RKO (cell line): Measurements from ENCODE around the gene PLXNA4.

Source experiments
- DNase-seq: peaks from one replicate; pipeline ENCODE4 v3.0.0-alpha.2; 2016; ENCODE audit warnings: low spot score

The PLXNA4 gene

DNA sequence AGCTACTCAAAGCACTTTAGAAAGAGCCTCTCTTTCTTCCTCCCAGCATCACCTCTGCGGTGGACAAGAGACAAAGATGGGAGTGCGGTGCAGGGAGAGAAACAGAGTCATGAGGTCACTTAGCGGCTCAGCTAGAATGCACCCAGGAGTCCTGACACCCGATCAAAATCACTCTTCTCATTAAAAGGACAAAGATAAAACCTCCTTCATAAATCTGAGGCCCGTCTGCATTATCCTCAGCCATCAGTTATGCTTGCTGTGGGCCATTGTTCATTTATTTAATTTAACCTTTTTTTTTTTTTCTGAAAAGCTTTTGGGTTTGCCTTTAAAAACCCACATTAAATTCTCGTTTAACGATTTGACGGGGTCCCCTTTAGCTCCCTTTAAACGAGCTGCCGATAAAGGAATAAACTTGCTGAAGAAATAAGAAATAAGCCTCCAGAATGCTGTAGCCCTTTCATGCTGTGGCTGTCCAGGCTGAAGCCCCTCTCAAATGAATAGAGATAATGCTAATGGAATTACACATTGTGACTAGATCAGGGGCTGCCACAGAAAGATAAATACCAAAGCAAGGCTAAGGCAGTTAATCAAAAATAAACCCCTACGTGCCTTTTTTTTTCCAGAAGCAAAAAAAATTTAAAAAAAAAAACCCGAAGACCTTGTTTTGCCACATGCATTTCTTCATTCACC, 16.1 kb upstream of the PLXNA4 start:
- no peak for DNase-seq

DNA sequence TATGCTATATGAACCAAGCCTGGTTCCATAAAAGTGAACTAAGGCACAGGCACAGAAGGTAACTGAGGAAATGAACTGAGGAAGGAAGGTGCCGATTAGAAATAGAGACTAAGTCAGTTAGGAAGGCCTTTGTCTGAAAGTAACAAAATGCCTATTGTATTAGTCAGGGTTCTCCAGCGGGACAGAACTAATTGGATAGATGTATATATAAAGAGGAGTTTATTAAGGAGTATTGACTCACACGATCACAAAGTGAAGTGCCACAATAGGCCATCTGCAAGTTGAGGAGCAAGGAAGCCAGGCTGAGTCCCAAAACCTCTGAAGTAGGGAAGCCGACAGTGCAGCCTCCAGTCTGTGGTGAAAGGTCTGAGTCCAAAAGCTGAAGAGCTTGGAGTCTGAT, 13.9 kb upstream of the PLXNA4 start:
- DNase-seq = no peak

GRCh38 chr7:132588596-132588995, 12.3 kb upstream of the PLXNA4 start:
- DNase-seq = no peak

- no peak for DNase-seq
Measured at GRCh38 chr7:132584796-132585494, 8.7 kb upstream of the PLXNA4 start.

- DNase-seq = no peak
Measured at GRCh38 chr7:132581431-132581830, 5.2 kb upstream of the PLXNA4 start.

- DNase-seq = peak; percentile 81
Measured at GRCh38 chr7:132580717-132581285, 4.5 kb upstream of the PLXNA4 start.

DNA sequence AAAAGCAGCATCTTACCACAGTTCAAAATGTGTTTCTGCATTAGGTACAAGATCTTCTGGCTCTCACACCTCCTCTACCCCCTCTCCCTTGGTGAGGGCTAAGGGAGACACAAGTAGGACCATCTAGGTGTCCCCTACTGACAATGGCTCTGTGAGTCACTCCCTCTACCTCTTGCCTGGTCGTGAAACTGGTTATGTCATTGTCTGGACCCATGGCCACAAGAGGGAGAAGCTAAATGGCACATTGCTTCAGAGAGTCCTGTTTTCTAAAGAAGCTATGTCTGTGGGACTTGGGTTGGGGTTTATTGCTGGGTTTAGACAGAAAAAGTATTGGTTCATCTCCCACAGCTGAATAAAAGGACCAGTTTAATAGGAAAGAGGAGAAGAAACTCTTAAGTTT, 4.0 kb upstream of the PLXNA4 start:
- DNase-seq = peak; percentile 17

- DNase-seq = no peak
Measured at GRCh38 chr7:132579260-132579899, 3.1 kb upstream of the PLXNA4 start.

- DNase-seq = no peak
Measured at GRCh38 chr7:132578826-132579225, 2.6 kb upstream of the PLXNA4 start.

DNA sequence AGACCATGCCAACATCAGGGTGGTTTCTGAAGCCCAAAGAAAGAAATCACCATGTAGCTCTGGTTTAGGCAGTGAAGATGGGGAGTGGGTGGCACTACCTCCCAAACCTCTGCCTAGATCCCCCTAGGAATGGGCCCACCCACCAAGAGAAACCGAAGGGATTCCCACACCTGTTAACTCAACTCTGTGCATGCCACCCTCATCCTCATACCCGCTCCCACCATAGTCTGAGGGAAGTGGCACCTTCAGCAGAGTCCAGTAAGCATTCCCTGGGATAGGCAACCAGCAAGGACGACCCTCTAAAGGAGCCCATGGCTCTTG, 1.7 kb upstream of the PLXNA4 start:
- no peak for DNase-seq

DNA sequence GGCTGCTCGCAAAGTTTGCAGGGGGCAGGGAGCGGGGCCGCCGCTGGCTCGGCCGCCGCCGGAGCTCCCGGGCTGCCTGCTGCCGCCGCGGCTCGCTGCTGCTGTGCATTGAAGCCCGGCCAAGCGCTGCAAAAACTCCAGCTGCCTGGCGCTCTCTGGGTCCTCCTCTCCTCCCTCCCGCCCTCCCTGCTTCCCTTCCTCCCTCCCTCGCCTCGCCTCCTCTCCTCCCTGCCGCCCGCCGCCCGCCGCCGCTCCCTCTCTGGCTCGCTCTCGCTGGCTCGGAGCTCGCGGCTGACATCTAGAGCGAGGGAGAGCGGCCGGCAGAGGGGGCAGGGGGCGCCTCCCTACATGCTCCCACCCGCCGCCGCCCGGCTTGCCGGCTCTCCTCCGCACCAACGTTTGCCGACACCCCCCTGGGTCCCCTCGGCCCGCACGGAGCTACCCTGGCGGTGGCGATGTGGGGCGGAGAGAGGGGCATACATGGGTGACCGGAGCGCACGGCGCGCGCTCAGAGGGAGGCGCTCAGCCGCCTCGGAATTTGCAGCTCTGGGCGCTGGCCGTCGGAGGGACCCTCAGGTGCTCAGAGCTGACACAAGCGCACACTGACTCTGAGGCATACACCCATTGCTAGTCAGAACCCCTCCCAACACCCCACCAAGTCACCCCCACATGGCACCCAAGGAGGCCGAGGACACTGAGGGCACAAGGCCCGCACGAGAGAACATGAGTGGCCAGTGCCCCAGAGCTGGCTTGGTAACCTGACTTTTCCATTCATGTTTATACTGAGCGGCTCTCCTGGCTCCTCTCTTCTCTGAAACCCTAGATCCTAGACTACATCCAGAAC, 1.2 kb upstream of the PLXNA4 start:
- DNase-seq = no peak

DNA sequence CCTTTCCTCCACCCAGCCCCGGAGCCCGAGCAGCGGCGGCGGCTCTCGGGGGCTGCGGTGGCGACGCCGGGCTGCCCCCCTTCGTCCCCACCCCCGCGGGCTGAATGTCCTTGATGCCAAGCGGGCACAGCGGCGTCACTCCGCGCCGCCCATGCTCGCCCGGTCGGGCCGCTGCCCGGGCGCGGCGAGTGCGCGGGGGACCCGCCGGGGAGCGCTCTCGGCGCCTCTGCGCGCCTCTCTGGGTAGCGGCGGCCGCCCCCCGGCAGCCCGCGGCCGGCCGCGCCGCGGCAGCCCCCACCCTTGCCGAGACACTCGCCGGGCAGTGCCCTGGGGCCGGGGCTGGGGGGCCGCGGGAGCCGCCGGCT, 433 bp upstream of the PLXNA4 start:
- no peak for DNase-seq

- DNase-seq = no peak
Measured at GRCh38 chr7:132575419-132575981, 770 bp downstream of the PLXNA4 start.

DNA sequence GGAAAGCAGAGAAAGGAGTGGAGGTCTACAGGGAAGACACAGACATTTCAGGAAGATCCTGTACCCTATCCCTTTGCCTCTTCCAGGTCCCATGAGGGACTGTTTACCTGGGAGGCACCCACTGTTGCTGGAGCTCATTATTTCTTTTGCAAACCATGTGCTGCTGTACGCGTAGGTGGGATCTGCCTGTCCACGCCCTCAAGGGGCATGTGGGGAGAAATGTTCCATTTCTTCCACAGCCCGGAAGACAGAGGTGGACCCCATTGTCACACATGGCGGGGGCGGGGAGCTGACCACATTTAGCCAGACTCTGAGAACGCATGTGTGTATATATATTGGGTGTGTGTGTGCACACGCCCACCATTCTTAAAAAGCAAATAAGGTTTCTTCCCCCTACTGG, 2.0 kb downstream of the PLXNA4 start:
- no peak for DNase-seq

DNA sequence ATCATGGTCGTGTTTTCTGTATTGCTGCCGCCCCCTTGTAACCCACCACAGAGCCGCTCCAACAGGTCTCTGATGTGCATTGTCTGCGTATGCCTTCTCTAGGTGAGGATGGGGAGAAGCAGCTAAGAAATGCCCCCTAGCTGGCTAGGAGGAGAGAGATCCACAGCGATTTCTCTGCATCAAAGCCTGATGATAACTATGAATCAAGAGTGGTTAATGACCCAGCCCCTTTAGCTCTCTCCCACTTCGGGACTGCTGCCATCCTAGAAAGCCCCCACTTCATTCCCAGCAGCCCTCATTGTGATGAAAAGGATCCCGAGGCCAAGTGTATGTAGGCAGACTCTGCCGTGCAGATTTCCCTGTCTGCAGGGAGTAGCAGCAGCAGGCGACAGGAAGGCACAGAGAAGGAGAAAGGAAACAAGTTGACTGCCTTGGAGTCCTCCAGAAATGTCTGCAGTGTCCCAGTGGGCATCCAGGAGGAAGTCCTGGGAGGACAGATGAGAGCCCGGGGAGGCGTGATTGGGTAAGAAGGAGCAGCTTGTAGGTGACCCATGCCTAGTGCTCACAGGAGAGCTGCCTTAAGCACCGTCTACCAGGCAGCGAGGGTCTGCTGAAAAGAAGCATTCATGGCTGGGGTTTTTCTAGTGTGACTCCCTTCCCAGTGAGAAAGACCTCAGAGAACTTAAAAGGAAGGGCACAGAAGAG, 2.9 kb downstream of the PLXNA4 start:
- no peak for DNase-seq

- DNase-seq = no peak
Measured at GRCh38 chr7:132572526-132572925, 3.7 kb downstream of the PLXNA4 start.

GRCh38 chr7:132571970-132572369, 4.3 kb downstream of the PLXNA4 start:
- DNase-seq = no peak

GRCh38 chr7:132569884-132570614, 6.2 kb downstream of the PLXNA4 start:
- no peak for DNase-seq

DNA sequence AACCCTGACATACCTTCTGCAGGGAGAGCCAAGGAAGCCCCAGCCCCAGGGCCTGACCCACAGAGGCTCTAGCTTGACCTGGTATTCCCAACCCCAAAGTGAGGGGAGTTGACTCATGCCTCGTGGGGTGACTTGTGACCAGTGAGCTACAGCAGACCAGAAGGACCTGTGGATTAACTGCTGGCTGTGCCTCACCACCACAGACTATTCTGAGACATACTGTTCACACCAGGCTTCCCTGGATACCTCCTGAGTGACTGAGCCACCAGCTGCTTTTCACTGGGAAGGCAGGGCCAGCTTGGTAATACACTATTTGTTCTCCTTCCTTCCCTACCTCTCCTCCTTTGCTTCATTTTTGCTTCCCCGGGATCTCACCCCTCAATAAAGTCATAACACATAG, 7.3 kb downstream of the PLXNA4 start:
- DNase-seq = peak; percentile 29

- no peak for DNase-seq
Measured at GRCh38 chr7:132565885-132566284, 10.4 kb downstream of the PLXNA4 start.

- no peak for DNase-seq
Measured at GRCh38 chr7:132565441-132565840, 10.8 kb downstream of the PLXNA4 start.
